Loucy (cell line): Measurements from ENCODE around the gene CEP112.

ENCODE experiments used
- CTCF ChIP-seq: fragments of 200-600 bp; sonication (generic); conservative IDR thresholded peaks from 2 replicates; pipeline ENCODE4 v1.5.1; 2014; ENCODE audit warnings: mild to moderate bottlenecking, antibody characterized with exemption, low read length
- EZH2phosphoT487 ChIP-seq: fragments of 200-600 bp; IDR thresholded peaks from 2 replicates; pipeline ENCODE4 v1.6.1; 2018; ENCODE audit warnings: antibody characterized with exemption, mild to moderate bottlenecking, moderate library complexity, borderline replicate concordance

GRCh38 chr17:66215529-66215911 is 23.6 kb upstream of the CEP112 start:
- TF ChIP-seq CTCF (no peak), EZH2phosphoT487 (no peak)
